ENCODE measurements around the gene ZBBX. TPM values are rescaled to one million over a fixed set of nuclear protein-coding genes. Genes with fewer than 3 reads are reported as not detected.
"Not testable (repeated sequence)": the region's sequence is repeated elsewhere in the genome, so short reads cannot be mapped to it uniquely, and the experiment has no call there.

Gene ZBBX, protein sequence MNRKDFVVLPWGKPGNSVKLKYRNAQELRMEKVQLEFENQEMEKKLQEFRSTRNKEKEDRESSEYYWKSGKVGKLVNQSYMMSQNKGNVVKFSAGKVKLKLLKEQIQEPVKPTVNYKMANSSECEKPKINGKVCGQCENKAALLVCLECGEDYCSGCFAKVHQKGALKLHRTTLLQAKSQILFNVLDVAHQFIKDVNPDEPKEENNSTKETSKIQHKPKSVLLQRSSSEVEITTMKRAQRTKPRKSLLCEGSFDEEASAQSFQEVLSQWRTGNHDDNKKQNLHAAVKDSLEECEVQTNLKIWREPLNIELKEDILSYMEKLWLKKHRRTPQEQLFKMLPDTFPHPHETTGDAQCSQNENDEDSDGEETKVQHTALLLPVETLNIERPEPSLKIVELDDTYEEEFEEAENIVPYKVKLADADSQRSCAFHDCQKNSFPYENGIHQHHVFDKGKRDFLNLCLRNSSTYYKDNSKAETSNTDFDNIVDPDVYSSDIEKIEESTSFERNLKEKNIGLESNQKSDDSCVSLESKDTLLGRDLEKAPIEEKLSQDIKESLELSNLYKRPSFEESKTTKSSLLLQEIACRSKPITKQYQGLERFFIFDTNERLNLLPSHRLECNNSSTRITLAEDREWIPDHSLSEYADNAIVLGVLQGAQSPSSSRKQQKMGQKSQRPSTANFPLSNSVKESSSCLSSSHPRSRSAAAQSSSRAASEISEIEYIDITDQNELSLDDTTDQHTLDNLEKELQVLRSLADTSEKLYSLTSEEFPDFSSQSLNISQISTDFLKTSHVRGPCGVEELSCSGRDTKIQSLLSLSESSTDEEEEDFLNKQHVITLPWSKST
- total RNA-seq = not detected
- long read RNA-seq, donor 1 = 0 reads
- long read RNA-seq, donor 2 = 0 reads

DNA sequence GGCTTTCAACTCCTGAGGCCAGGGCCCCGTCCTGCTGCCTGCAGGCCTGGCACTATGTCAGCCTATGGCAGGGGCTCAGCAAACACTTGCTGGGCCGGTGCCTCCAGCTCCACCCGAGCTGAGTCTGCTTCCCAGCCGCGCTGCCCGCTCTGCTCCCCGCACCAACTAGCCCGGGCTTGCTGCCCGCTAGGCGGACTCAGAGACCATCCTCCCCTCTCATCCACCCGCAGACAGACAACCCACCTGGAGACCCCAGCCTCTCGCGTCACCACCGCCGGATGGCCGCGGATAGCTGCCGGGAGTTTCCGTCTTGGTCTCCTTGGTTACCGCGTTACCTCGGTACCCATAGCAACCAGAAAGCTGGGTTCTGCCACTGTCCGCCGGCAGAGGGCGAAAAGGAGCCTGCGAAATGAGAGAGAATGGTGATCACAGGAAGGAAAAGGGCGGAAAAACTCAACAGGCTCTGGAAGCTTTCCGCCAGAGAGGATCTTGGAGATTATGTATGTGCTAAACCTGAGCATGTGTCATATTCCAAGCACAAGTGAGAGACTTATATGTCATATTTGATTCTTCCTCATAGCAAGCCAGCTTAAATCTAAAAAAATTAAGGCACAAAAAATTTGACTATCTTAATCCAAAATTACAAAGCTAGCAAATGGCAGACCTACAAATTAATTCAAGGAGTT lies at the start of gene ZBBX:
Gene ZBBX, minus strand, starts transcription at position 294 of the 686 bp plus-strand sequence. CDS start 7,396 bp downstream, outside the sequence.
- intact Hi-C loops (cut with DNase I) = loop anchor here in 1 of 2 donors (10.0 kb wide), 1 partner anchor 305 kb away; no protein-coding TSS in a partner anchor
- DNase-seq (ENCODE audit: low spot score) = peak; percentile 94

GRCh38 chr3:167426962-167427361 lies 46.9 kb upstream of the ZBBX start:
- DNase-seq (ENCODE audit: low spot score); intact Hi-C loops (cut with DNase I): not testable (repeated sequence)

DNA sequence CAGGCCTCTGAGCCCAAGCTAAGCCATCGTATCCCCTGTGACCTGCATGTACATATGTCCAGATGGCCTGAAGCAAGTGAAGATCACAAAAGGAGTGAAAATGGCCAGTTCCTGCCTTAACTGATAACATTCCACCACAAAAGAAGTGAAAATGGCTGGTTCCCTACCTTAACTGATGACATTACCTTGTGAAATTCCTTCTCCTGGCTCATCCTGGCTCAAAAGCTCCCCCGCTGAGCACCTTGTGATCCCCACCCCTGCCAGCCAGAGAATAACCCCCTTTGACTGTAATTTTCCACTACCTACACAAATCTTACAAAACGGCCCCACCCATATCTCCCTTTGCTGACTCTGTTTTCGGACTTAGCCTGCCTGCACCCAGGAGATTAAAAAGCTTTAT lies 42.3 kb upstream of the ZBBX start:
- intact Hi-C loops (cut with DNase I); DNase-seq (ENCODE audit: low spot score): not testable (repeated sequence)

- intact Hi-C loops (cut with DNase I) = loop anchor here in 1 of 2 donors (10.0 kb wide), 1 partner anchor 475 kb away; no protein-coding TSS in a partner anchor
- DNase-seq (ENCODE audit: low spot score) = no peak
Observed at GRCh38 chr3:167409611-167410010, 29.5 kb upstream of the ZBBX start.

- intact Hi-C loops (cut with DNase I) = loop anchor here in 1 of 2 donors (10.0 kb wide), 1 partner anchor 478 kb away; no protein-coding TSS in a partner anchor
- no peak for DNase-seq (ENCODE audit: low spot score)
Observed at GRCh38 chr3:167406876-167407492, 26.9 kb upstream of the ZBBX start.

DNA sequence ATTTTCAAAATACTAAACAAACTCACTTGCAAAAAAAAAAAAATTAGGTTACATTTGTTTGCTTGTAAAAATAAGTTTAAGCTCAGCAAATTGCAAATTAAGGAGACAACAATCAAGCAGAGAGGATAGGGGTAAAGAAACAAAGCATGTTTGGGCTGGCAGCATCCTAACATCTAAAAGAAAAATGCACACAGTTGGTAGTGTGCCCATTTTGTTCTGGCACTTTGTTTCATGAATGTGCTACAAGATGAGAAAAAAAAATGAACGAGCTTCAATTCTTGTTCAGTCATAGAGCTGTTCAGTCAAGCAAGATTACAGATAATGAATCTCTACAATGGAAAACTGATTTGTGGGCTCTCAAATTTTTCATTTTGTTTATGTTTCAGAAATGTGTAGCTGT lies 17.7 kb upstream of the ZBBX start:
- intact Hi-C loops (cut with DNase I) = loop anchor here in 1 of 2 donors (10.0 kb wide), 1 partner anchor 497 kb away; no protein-coding TSS in a partner anchor

DNA sequence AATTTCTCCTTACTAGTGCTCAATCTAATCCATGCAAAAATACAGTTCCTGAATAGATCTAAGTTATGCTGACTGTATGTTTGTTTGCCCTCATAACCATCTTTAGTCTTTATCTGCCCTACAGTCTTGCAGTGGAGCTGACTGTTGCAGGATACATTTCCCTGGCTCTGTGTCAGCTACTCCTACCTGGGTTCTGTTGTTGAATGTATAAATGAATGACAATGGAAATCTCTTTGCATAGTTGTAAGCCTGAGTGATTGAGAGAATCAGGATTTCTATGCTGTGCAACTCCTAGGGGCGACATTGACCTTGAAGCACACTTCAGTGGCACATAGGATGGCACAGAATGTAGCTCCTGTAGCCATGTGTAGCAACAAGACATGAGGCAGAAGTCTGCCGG lies 16.0 kb upstream of the ZBBX start:
- intact Hi-C loops (cut with DNase I) = loop anchor here in 1 of 2 donors (10.0 kb wide), 1 partner anchor 499 kb away; no protein-coding TSS in a partner anchor
- no peak for DNase-seq (ENCODE audit: low spot score)

More for the DNA sequence above, 17.7 kb upstream of the ZBBX start:
- no peak for DNase-seq (ENCODE audit: low spot score)

GRCh38 chr3:167394003-167394402 lies 13.9 kb upstream of the ZBBX start:
- no peak for DNase-seq (ENCODE audit: low spot score)
- intact Hi-C loops (cut with DNase I) = loop anchor here in 1 of 2 donors (10.0 kb wide), 1 partner anchor 501 kb away; no protein-coding TSS in a partner anchor

DNA sequence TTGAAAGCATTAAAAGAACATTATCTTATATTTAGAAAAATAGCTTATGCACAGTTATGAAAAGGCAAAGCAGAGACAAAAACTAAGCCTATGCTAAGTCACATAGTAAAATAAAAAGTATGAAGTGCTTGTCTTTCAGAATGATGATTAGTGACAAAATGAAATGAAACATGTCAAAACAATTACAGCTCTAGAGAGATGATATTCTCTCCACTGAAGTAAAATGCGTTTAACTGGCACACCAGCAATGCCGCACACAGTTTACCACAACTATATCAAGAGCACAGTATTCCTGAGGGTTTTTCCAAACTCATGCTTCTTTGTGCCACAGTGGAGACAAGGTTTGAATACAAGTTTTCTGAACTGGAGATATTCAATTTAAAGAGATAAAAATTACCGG lies 2.1 kb upstream of the ZBBX start:
- intact Hi-C loops (cut with DNase I) = loop anchor here in 1 of 2 donors (10.0 kb wide), 1 partner anchor 303 kb away; no protein-coding TSS in a partner anchor
- DNase-seq (ENCODE audit: low spot score) = no peak

GRCh38 chr3:167375478-167375877 lies 4.6 kb downstream of the ZBBX start:
- DNase-seq (ENCODE audit: low spot score) = no peak
- intact Hi-C loops (cut with DNase I) = no loop called here

DNA sequence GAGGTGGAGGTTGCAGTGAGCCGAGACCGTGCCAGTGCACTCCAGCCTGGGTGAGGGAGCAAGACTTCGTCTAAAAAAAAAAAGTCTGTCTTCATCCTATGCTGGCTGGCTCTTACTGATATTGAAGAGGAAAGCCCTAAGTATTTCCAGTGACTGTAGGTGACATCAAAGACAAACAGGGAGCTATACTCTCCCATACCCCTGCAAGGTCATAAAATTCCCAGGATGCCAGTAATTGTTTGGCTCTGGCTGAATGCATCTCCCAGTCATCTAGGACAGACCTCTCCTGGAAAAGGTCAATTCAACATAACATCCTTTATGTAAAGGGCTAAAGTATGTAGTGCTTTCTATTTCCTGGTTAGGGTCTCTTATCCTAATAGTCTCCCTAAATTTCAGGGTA lies 8.0 kb downstream of the ZBBX start:
- intact Hi-C loops (cut with DNase I) = no loop called here
- no peak for DNase-seq (ENCODE audit: low spot score)

- DNase-seq (ENCODE audit: low spot score) = no peak
- intact Hi-C loops (cut with DNase I) = no loop called here
Observed at GRCh38 chr3:167361948-167362347, 18.1 kb downstream of the ZBBX start.

DNA sequence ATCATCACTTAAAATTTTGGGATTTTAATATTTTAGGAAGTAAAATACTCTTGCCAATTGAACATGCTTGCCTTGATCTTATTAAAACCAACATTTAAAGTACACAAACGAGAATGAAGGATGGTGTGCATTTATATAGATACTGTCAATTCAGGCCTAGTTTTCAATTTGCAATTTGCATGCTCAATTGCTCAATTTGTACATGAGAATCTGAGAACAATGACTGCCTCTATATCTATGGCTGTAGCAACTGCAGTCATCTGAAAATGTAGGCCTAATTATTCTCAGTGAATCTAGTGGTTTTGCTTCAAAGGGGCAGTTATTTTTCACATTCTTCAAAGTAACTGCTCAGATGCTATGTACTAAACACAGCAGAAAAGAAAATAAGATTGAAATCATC lies 18.8 kb downstream of the ZBBX start:
- intact Hi-C loops (cut with DNase I) = no loop called here
- DNase-seq (ENCODE audit: low spot score) = no peak

DNA sequence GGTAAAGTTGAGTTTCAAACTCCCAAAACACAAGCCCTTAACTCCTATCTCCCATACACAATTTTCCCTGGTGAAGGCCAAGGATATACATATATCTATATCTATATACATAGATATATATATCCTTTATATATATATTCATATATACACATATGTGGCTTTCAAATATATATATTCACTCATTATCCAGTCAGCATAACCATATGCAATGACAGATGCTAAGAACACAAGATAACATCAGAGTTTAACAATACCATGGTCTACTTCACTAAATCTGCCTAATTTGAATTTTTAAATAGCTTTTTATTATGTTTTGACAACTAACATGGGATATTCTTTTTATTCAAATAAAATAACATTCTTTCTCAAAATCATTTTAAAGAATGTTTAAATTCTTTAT lies 24.7 kb downstream of the ZBBX start:
- intact Hi-C loops (cut with DNase I) = no loop called here
- DNase-seq (ENCODE audit: low spot score) = no peak

DNA sequence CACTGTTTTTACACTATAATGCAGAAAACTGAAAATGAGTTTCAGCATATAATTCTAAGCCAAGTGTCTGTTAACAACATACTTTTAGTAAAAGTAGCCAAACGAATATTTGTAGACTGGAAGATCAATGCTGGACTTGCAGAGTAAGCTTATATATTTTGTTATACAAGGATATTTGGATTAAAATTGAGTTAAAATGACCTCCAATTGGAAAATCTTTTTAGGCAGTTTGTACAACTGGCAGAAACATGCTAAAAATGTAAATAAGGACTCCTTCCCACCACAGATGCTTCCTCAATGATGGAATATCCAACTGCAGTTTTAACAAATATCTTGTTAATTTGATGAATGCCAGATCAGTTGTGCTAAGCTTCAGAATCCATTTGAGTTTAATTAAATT lies 25.3 kb downstream of the ZBBX start:
- intact Hi-C loops (cut with DNase I) = no loop called here
- DNase-seq (ENCODE audit: low spot score) = no peak

DNA sequence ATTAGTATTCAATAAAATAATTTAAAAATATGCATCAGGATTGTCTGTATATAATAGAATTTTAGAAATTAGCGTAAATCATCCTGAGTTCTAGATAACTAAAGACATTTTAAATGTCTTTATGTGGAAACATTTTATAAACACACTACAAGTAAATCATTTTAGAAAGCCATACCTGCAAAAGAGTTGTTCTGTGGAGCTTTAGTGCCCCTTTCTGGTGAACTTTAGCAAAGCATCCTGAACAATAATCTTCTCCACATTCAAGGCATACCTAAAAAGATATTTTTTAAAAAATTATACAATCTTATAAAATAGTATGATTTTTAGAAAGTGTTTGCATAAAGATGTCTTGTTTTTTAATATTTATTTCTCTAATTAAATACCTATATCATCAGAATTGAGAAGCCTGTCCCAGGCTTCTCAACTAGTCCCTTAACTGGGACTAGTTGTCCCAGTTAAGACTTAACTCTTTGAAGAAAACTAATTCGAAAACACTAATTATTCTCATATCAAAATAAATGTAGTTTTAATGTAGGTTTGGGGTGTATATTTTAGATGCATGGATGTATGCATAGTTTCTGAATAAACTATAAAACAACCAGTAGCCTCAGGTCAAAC lies 29.7 kb downstream of the ZBBX start:
- DNase-seq (ENCODE audit: low spot score) = no peak
- intact Hi-C loops (cut with DNase I) = no loop called here

DNA sequence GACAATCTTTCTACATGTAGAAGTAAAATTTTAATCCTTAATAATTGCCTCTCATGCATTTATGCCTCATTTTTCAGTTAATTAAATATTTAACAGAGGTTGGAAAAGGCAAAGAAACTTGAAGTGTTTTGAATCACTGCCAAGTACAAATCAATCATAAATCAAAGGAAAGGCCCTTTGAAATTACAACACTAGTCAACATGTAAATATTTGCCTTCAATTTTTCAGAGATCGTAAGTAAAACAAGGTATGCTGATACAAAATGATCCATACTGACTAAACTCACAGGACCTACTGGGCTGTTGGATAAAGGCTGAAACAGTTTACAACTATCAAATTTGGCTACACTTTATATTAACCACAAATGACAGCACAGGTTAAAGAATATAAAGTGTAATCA lies 33.9 kb downstream of the ZBBX start:
- intact Hi-C loops (cut with DNase I) = no loop called here
- no peak for DNase-seq (ENCODE audit: low spot score)

DNA sequence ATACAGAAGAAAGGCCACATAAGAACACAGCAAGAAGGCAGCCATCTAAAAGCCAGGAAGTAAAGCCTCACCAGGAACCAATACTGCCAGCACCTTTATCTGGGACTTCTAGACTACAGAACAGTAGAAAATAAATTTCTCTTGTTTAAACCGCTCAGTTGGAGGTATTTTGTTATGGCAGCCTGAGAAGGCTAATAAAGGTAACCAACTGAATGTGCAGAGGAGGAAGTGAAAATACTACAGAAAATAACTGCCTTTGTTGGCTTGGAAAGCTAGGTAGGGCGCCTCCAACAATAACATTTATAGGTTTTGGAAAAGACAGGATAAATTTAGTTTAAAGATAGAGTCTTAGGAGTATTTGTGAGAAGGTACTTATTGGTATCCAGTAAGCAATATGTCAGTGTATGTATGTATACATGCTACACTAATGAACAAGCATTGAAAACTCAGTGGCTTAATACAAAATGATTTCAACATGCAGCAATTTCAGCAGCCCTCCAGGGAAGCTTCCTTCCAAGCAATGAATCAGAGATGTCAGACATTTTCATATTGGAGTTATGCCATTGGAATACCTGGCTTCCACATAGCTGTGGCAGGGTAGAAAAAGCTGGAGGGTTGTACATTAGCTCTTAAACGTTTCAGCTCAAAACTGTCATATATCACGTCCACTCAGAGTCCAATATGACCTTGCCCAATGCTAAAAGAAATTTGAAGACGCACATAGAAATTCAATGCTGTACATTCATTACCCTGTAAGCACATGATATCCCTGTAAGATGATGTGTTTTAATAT lies 48.9 kb downstream of the ZBBX start:
- DNase-seq (ENCODE audit: low spot score) = no peak
- intact Hi-C loops (cut with DNase I) = no loop called here
